ENCODE data around the gene NCAM2.

DNA sequence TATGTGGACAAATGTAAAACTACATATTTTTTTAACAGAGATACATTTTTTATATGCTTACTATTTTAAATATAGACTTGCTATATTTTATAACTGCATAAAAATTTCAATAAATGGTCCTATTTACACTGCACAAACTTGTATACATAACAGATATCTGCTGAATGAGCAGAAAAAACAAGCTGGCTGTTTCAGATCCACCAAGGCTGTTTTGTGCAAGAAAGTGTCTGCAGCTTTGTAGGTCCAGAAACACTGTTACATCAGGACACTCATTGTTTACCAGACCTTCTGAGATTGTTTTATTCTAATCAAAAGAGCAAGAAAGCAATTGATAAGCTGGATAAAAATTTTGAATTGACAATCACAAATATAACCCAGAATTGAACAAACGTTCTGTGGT, 99.3 kb downstream of the NCAM2 start:
- TF ChIP-seq CTCF (IDR thresholded peaks at IDR 0.05): no peak
- TF ChIP-seq POLR2A (IDR thresholded peaks at IDR 0.05): no peak
